Left ventricle myocardium superior (tissue), 1 donor: Measurements from ENCODE around the gene FCMR. TPM values are rescaled to one million over a fixed set of nuclear protein-coding genes. Genes with fewer than 3 reads are reported as not detected.
"Not testable (repeated sequence)": the region's sequence is repeated elsewhere in the genome, so short reads cannot be mapped to it uniquely, and the experiment has no call there.

Source experiments
- ATAC-seq: fragments of 200-7000 bp; cut with Tn5 transposase; one replicate; pipeline ENCODE4 v1.9.1; 2020; ENCODE audit warnings: mild to moderate bottlenecking, moderate library complexity
- DNase-seq: peaks from one replicate; pipeline ENCODE4 v3.0.0-alpha.2; 2020
- intact Hi-C: fragments of 100-400 bp; cut with micrococcal nuclease; formaldehyde crosslinking; loops from one replicate; pipeline ENCODE4 v1.11.0; 2022
- total RNA-seq: library from RNA; stranded (reverse); fragmentation: NEBNext Ultra II Directional; extraction: Animal tissue kit (Norgen Biotek cat#: 25700); gene quantifications from one replicate; pipeline ENCODE4 v1.2.1, GENCODE V29; 2021
- donor health status: DM: no; HTN: yes; CAD: no; lungs with severe emphysema.

The FCMR gene
- total RNA-seq, 1 donor from 2014 or later: 6.2 TPM

DNA sequence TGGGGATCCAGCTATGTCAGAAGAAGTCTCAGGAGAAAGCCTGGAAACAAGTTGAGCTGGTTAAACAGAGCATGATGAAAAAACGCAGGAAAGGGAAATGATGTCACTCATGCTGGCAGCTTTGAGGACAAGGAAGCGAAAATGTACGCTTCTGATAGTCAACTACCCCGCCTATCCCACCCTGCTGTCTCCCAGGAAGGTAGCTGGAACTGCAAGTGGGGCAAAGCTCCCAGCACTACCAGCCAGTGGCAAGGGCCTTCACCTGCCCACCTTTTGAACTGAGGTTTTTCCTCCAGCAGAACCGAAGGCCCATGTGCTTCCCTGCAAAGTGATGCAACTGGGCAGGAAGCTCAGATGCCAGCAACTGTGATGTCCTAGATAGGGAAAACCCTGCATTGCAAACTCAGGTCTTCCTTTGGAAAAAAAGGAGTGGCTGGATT lies 62.6 kb downstream of the FCMR start:
- no peak for DNase-seq
- ATAC-seq: no peak
- intact Hi-C loops: no loop called here

DNA sequence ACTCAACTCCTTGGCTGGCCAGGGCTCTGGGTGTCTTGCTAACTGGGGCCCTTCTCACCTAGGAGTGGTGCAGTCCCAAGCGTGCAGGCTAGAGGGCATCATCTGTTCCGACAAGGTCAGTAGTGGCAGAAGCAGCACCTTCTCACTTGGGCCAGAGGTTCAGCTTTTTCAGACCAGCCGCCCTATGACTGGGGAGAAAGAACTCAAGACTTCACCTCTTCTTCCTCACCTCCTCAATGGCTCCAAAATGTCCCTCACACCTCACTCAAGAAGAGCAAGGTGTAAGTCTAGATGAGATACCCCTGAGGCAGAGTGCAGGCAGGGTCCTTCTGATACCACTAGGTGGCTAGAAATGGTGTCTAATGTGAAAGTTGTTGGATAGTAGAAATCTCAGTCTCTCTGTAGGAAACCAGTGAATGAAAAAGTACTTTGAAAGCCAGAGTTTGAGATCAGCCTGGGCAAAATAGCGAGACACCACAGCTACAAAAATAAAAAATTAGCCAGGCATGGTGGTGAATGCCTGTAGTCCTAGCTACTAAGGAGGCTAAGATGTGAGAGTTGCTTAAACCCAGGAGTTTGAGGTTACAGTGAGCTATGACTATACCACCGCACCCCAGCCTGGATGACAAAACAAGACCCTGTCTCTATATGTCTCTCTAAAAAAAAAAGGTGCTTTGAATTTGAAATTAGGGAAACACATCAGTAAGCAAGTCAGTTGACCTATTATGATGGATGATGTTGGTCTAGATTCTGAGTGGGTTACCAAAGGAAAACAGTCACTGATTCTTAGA lies 64.9 kb downstream of the FCMR start:
- ATAC-seq: no peak
- no peak for DNase-seq
- intact Hi-C loops: no loop called here

DNA sequence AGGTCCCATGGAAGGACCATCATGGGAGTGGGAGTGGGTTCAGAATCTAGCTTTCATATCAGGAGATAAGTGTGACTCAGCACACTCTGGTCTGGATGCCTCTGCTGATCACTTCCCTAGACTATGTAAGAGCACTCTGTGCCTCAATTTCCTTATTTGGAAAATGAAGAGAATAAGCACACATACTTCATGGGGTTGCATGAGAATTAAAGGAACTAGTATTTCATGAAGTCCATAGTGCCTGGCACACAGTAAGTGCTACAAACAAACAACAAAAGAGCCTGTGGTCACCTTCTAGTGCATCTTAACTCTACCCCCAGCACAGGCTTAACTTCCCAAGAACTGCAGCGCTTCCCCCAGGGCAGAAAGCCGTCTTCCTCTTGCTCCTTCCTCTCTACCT lies 65.9 kb downstream of the FCMR start:
- ATAC-seq: no peak
- intact Hi-C loops: no loop called here
- no peak for DNase-seq

DNA sequence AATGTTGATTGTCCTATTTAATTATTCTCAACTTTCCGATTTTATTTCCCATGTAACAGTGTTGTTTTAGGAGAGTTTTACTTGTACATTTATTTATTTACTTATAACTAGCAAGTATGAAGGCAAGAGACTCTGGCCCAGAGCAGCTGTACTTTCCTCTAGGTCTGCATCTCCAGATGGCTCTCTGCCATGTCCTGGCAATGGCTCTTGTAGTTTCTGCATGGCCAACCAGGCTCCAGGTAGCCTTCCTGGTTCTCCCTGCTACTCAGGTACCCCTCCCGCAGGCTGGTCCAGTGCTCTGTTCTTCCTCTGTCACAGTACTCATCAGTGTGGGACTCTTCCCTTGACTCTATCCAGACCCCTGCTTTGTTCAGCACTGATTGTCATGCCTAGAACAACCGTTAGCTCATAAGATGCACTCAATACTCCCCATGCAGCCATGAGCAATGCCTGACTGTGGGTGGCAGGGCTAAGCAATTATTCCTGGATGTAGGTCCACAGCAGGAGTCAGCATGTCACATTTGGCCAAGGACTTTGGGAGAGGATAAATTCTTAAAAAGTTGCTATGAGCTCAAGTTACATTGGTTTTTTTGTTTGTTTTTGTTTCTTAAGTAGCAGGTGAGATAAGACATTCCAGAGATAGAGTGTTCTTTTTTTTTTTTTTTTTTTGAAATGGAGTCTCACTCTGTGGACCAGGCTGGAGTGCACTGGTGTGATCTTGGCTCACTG lies 67.2 kb downstream of the FCMR start:
- DNase-seq (no peak), ATAC-seq (no peak)
- intact Hi-C loops: no loop called here

DNA sequence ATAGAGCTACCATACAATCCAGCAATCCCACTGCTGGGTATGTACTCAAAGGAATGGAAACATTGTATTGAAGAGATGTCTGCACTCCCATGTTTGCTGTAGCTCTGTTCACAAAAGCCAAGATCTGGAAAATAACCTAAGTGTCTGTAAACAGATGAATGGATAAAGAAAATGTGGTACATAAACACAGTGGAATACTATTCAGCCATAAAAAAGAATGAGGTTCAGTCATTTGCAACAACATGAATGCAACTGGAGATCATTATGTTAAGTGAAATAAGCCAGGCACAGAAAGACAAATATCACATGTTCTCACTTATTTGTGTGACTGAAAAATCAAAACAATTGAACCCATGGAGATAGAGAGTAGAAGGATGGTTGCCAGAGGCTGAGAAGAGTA lies 68.0 kb downstream of the FCMR start:
- DNase-seq, intact Hi-C loops: not testable (repeated sequence)

More for the DNA sequence above, 68.0 kb downstream of the FCMR start:
- not testable (repeated sequence) for ATAC-seq

Other genes with a start within 250 kb of the FCMR start
- gene MAPKAPK2, start 237.0 kb downstream of the FCMR start, total RNA-seq: 228 TPM
- not detected for gene IL19, start 151.2 kb downstream of the FCMR start, total RNA-seq
- 0.37 TPM for gene IL10, start 149.4 kb downstream of the FCMR start, total RNA-seq
- not detected for gene IL20, start 56.3 kb downstream of the FCMR start, total RNA-seq
- not detected for gene IL24, start 24.5 kb downstream of the FCMR start, total RNA-seq
- gene PIGR, start 24.5 kb upstream of the FCMR start, total RNA-seq: not detected
- not detected for gene FCAMR, start 48.5 kb upstream of the FCMR start, total RNA-seq
- 2.0 TPM for gene C1orf116, start 110.8 kb upstream of the FCMR start, total RNA-seq
- 4.9 TPM for gene YOD1, start 129.3 kb upstream of the FCMR start, total RNA-seq
- 99.0 TPM for gene PFKFB2, start 131.3 kb upstream of the FCMR start, total RNA-seq
- not detected for gene C4BPB, start 166.9 kb upstream of the FCMR start, total RNA-seq
- not detected for gene C4BPA, start 182.3 kb upstream of the FCMR start, total RNA-seq